ENCODE measurements around the gene C17orf100.

The C17orf100 gene

GRCh38 chr17:6651354-6651918 is at the start of gene C17orf100, which contains the start of gene MED31:
TSS of gene C17orf100 (plus strand) at chr17:6651762. CDS start at chr17:6651914, 152 bp downstream.
TSS of gene MED31 (minus strand) at chr17:6651605. CDS start at chr17:6651528, 77 bp downstream.
- peak; percentile 94 for DNase-seq

- no peak for DNase-seq
Measured at GRCh38 chr17:6602141-6602540, 49.4 kb upstream of the C17orf100 start.

DNA sequence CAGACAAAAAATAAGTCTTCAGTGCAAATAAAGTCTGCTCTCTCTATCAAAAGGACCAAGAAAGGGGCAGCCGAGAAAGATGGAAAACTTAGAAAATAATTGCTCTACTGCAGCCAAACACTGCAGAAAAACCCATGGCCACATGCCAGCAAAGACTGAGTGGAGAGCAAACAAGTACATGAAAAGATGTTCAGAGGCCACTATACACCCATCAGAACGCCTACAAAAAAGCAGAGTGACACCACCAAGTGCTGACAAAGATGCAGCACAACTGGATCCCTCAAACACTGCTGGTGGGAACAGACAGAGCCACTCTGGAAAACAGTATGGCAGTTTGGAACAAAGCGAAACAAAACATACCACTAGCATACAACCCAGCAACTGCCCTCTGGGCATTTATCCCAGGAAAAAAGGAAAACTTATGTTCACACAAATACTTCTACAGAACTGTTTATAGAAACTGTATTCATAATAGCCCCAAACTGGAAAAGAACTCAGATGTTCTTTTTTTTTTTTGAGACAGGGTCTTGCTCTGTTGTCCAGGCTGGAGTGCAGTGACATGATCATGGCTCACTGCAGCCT is 47.7 kb upstream of the C17orf100 start:
- no peak for DNase-seq

DNA sequence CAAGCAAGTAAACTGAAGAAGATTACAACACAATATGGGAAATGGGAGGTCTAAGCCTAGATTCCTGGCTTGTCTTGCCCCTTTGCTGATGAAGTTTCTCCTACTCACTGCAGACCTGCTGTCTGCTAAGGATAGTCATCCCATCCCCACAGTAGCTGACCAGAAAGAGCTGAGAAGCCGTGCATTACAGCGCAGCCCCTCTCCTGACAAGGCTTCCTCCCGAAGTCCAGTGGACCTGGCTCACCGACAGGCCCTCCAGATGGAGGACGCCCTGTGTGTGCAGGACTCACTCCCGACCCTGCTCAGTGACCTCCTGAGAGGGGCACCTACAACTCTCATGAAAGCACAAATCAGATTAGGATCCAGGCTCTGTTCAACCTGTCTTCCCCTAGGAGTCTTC is 46.4 kb upstream of the C17orf100 start:
- DNase-seq, result no peak

DNA sequence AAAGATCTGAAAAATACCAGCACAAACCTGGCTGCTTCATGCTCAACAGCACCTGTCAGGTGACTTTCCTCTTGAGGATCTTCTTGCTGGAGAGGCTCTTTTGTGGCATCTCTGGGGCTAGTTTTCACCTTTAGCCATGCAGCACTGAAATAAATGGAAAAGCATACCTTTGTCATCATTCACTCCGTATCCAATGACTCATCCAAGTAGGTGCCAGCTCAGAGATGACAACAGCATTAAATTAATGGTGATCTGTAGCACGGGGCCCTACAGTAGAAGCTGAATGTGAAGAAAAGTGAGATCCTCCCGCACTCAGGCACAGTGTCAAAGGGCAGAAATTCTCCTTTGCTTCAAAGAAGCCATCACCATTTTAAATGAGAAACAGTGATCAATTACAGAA is 43.2 kb upstream of the C17orf100 start:
- DNase-seq, result no peak

GRCh38 chr17:6610011-6610410 is 41.6 kb upstream of the C17orf100 start:
- DNase-seq, result no peak

GRCh38 chr17:6611231-6611630 is 40.3 kb upstream of the C17orf100 start:
- no peak for DNase-seq

DNA sequence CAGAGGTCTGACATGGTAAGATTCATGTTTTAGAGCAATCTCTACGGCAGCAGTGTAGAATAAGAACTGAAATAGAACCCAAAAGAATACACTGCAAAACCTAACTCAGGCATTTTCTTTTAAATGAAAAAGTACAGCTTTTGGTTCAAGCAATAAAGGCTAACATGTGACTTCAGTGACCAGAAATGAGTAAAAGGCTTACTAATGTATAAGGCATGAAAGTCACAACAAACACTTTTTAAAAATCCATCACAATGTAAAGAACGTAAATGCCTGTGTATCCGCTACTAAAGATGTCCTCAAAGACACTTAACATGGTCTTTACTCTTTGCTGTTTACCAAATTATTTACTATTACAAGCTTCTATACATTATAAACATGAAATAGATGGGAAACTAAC is 27.6 kb upstream of the C17orf100 start:
- no peak for DNase-seq

DNA sequence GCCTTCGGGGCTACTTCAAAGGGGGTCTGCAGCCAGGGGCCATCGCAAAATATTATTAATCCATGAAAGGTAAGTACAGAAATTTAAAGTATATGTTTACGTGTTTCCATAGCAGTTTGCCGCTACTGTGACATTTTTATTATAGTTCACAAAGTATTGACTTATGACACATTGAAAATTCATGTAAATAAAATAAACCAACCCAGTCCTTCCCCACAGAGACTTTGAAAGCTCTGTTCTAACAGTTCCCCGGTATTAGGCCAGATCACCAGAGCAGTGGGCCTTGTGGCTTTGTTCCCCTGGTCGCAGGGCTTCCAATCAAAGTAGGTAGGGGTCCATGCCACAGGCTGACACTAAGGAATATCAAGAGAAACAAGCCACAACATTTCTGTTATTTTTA is 24.9 kb upstream of the C17orf100 start:
- no peak for DNase-seq

- DNase-seq, result no peak
Measured at GRCh38 chr17:6627019-6627418, 24.5 kb upstream of the C17orf100 start.

DNA sequence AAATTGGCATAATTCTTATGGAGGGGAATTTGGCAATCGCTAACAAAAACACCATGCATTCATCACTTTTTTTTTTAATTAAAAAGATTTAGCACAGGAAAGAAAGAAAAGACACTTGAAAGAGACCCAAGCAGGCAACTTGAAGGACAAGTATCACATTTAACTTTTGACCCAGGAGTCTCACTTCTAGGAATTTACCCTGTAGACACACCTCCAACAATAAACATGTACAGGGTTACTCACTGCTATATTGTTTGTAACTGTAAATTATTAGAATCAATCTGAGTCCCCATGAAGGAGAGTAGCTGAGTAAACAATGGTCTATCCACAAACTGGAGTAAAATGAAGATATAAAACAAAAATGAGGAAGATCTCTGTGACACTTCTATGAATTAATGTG is 21.2 kb upstream of the C17orf100 start:
- DNase-seq, result no peak

DNA sequence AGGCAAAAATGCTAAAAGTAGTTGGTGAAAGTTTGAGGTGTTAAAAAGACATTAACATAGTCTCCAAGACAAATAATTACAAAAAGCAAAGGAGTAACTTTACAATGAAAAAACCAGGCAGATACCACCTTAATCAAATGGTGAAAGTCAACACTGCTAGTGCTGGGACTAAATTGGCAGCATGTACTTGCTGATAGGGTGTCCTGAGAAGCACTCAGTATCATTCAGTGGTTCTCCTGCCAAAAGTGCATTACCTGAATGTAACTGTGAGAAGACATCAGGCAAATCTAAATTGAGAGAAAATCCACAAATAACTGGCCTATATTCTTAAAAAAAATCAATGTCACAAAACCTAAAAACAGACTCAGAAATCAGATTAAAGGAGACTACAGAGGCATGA is 19.0 kb upstream of the C17orf100 start:
- DNase-seq, result no peak

GRCh38 chr17:6633263-6633662 is 18.3 kb upstream of the C17orf100 start:
- DNase-seq, result no peak

- no peak for DNase-seq
Measured at GRCh38 chr17:6636105-6636504, 15.5 kb upstream of the C17orf100 start.

DNA sequence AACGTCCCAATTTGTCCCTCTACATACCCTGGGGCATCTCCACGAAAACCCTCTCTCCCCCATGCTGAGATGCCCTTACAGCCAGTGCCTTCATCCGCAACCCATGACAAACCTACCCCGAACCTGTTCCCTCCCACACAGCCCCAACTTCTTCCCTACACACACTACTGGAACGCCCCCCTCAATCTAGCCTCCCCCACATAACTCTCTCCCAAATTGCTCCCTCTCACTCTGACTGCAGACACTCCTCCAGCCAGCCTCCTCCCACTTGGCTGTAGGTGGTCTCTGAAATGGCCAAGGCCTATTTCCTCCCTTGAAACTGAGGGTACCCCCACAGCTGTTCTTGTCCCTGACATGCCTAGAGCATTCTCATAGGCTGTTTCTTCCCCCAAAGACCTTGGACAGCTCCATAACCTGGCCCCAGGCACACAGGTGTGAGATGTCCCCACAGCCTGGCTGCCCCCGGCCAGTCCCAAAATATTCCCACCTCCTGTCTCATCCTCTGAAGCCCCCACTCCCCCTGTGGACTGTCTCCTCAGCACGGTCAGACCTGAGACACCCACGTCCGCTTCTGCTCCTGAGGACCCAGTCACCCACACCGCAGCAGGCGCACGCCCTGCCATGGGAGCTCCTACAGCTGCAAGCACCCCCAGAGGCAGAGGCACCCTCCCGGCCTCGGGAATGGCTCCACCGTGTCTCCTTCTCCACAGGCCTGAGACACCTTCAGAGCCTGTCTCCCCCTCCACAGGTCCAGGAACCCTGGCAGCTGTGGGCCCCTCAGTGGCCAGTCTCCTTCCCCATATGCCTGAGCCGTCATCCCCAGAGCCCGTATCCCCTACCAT is 14.7 kb upstream of the C17orf100 start:
- DNase-seq, result no peak

DNA sequence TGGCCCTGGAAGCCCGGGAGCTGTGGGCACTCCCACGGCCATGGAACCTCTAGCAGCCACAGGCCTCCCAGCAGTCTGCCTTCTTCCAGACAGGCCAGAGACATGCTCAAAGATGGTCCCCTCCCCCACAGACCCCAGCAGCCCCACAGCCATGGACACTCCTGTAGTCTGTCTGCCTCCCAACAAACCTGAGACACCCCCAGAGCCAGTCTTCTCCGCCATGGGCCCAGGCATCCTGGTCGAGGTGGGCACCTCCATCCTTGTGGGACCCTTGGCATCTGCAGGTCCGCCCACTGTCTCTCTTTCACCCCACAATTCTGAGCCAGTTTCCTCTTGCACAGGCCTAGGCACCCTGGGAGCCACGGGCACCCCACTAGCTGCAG is 14.1 kb upstream of the C17orf100 start:
- DNase-seq, result no peak

DNA sequence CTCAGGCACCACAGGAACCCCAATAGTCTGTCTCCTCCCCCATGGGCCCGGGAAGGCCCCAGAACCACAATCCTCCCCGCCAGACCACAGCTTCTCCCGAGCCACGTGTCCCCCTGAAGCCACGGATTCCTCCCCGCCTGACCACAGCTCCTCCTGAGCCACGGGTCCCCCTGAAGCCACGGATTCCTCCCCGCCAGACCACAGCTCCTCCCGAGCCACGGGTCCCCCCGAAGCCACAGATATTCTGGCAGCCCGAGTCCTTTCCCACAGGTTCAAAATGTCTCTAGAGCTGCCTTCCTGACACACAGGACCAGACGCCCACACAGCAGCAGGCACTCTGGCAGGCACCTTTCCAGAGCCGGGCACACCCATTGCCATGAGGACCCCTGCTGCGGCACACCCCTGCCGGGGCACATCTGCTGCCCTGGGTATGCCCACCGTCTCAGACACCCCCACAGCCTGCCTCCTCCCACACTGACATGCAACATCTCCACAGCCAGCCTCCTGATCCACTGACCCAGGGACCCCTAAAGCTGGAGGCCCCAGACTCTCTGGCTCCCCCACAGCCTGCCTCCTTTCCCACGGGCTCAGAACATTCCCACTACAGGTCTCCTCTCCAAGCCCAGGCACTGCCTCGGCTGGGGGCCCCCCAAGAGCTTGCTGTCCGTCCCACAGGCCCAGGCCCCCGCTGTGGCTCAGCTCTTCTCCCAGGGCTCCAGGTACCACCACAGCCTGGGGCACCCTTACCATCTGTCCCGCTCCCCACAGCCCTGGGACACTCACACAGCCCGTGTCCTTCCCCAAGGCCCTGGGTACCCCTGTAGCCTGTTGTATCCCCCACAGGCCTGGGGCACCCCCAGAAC is 13.3 kb upstream of the C17orf100 start:
- peak; percentile 41 for DNase-seq

DNA sequence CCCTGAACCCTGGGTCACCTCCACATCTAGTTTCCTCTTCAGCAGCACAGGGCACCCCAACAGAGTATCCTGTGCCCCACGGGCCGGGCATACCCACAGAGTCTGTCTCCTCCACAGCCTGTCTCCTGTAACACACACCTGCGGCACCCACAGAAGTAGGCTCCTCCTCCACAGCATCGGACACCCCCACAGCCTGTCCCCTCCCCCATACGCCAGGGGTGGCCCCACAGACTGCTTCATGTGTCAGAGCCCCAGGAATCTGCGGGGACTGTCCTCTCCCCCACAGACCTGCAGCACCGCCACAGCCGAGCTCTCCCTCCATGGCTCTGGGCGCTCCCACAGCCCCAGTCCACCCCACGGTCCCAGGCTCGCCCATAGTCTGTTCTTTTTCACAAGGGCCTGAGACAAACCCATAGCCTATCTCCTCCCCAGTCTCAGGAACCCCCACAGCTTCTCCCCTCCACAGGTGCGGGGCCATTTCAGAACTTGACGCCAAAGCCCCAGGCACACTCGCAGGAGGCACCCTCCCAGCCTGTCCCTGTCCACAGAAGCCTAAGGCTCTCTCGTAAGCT is 12.5 kb upstream of the C17orf100 start:
- DNase-seq, result no peak

GRCh38 chr17:6639586-6640535 is 11.7 kb upstream of the C17orf100 start:
- no peak for DNase-seq

GRCh38 chr17:6640536-6641246 is 10.9 kb upstream of the C17orf100 start, which contains the start of the genes KIAA0753 and TXNDC17:
TSS of gene KIAA0753 (minus strand) at chr17:6640711. CDS start at chr17:6635103, 5,608 bp downstream.
TSS of gene TXNDC17 (plus strand) at chr17:6641060. CDS start at chr17:6641083, 23 bp downstream.
- peak; percentile 90 for DNase-seq

All from MV-4-11 (cell line).